ENCODE results near the gene GIMAP6. TPM values are rescaled to one million over a fixed set of nuclear protein-coding genes. Genes with fewer than 3 reads are reported as not detected.

The GIMAP6 gene
- total RNA-seq, 1 experiment from 2014 or later: not detected

DNA sequence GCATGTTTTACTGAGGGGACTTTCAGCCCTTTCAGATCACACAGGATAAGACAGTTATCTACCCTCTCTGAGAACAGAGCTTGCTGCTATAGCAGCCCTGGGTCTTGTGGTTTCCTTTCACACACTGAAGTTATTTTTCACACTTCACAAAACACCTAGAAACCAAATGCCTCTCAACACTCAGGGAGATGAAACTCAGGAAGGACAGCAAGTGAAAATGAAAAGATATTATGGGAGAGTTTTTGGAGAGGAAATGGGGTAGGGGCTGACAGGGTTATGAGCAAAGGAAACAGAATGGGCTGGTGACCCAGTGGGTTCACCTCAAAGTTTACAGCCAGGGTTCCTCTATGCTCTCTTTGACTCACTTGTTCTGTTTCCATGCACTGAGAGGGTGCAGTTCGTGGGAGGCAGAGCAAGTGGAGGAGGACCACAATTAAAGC is 36.3 kb upstream of the GIMAP6 start:
- H3K79me2 ChIP-seq (ENCODE audit: low read length): no peaks in the 10 kb centered on the region
- H3K27ac ChIP-seq (ENCODE audit: low read length): no peak overlapping the region
- no peak overlapping the region for H3K4me3 ChIP-seq (ENCODE audit: low read length)
- TF ChIP-seq EZH2phosphoT487 (IDR thresholded peaks at IDR 0.05; ENCODE audit: borderline replicate concordance, low read length): no peak
- TF ChIP-seq EZH2 (IDR thresholded peaks at IDR 0.05; ENCODE audit: low read length, unreplicated experiment): no peak
- TF ChIP-seq CTCF (conservative IDR thresholded peaks at IDR 0.05; ENCODE audit: low read depth, low read length): no peak
- no peaks in the 10 kb centered on the region for H3K9me3 ChIP-seq (ENCODE audit: low read length)
- H3K9ac ChIP-seq (ENCODE audit: low read length): no peak overlapping the region
- no peak for DNase-seq
- ATAC-seq: no peak
- ChIA-PET CTCF (no interaction called here), POLR2A (ENCODE audit: unreplicated experiment) (no interaction called here)
- no TSS peak for BruUV-seq (replicated peaks)
- intact Hi-C loops (cut with micrococcal nuclease): no loop called here
- peaks cover 17% of the 10 kb centered on the region; the same call in 1 of the 2 replicates for H3K27me3 ChIP-seq (ENCODE audit: low read length)
- H3K9me2 ChIP-seq (replicated peaks; ENCODE audit: low read length): no peaks in the 10 kb centered on the region
- no peaks in the 10 kb centered on the region for H3K36me3 ChIP-seq (ENCODE audit: low read depth, low read length)
- no peaks in the 10 kb centered on the region for H4K20me1 ChIP-seq (ENCODE audit: low read length)
- H2AFZ ChIP-seq (ENCODE audit: low read length): no peak overlapping the region
- H3F3A ChIP-seq (ENCODE audit: low read length, unreplicated experiment): no peaks in the 10 kb centered on the region
- H3K4me2 ChIP-seq (ENCODE audit: low read length): no peak overlapping the region
- no peaks in the 10 kb centered on the region for H3K4me1 ChIP-seq (ENCODE audit: insufficient read depth, low read length)

DNA sequence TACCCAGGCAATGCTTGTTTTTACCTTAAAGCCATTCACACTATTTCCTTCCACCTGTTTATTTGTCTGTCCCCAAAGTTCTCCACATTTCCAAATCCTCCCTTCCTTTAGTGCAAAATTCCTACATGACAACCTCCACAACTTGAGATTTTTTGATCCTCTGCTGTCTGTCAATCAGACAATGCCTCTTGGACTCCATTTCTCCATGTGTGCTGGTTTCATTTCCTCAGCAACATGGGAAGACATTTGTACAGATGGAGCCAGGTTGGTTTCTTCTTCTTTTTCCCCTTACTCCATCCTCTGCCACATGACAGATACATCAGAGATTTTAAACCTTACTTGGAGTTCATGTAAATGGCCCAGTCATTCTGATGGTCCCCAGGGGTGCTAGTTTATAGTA is 34.2 kb upstream of the GIMAP6 start:
- Histone ChIP-seq H3K4me2 (ENCODE audit: low read length) (no peak overlapping the region), H4K20me1 (ENCODE audit: low read length) (no peaks in the 10 kb centered on the region), H3K36me3 (ENCODE audit: low read depth, low read length) (no peaks in the 10 kb centered on the region), H3K4me1 (ENCODE audit: insufficient read depth, low read length) (no peaks in the 10 kb centered on the region), H3K27ac (ENCODE audit: low read length) (no peak overlapping the region), H3K4me3 (ENCODE audit: low read length) (no peak overlapping the region), H3K27me3 (ENCODE audit: low read length) (peaks cover 14% of the 10 kb centered on the region; the same call in 1 of the 2 replicates), H3K9me2 (replicated peaks; ENCODE audit: low read length) (no peaks in the 10 kb centered on the region), H2AFZ (ENCODE audit: low read length) (no peak overlapping the region), H3F3A (ENCODE audit: low read length, unreplicated experiment) (no peaks in the 10 kb centered on the region), H3K9ac (ENCODE audit: low read length) (no peak overlapping the region), H3K9me3 (ENCODE audit: low read length) (no peaks in the 10 kb centered on the region), H3K79me2 (ENCODE audit: low read length) (no peaks in the 10 kb centered on the region)
- ATAC-seq (no peak), DNase-seq (no peak)
- BruUV-seq (replicated peaks): no TSS peak
- ChIA-PET CTCF (no interaction called here), POLR2A (ENCODE audit: unreplicated experiment) (no interaction called here)
- intact Hi-C loops (cut with micrococcal nuclease): no loop called here
- TF ChIP-seq CTCF (conservative IDR thresholded peaks at IDR 0.05; ENCODE audit: low read depth, low read length): no peak
- no peak for TF ChIP-seq EZH2phosphoT487 (IDR thresholded peaks at IDR 0.05; ENCODE audit: borderline replicate concordance, low read length)
- no peak for TF ChIP-seq EZH2 (IDR thresholded peaks at IDR 0.05; ENCODE audit: low read length, unreplicated experiment)

DNA sequence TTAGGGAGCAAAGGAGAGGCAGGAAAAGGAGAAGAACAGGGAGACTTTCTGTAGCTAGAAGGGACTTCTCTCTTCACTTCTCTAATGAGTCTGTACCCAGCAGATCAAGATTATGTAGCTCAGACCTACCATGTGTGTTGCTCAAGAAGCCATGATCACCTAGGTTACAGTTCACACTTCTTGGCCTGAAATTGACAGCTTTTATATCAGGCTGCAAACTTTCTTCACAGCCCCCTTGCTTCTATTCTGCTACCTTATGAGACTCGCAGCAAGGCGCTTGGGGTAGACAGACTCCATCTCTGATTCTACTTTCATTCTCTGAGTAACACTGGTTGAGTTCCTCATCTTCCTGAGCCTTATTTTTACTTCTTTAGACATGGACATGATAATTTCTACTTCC is 33.7 kb upstream of the GIMAP6 start:
- H3K4me2 ChIP-seq (ENCODE audit: low read length): no peak overlapping the region
- DNase-seq (no peak), ATAC-seq (no peak)
- H4K20me1 ChIP-seq (ENCODE audit: low read length): no peaks in the 10 kb centered on the region
- no peak overlapping the region for H2AFZ ChIP-seq (ENCODE audit: low read length)
- H3K4me1 ChIP-seq (ENCODE audit: insufficient read depth, low read length): no peaks in the 10 kb centered on the region
- no peaks in the 10 kb centered on the region for H3K9me3 ChIP-seq (ENCODE audit: low read length)
- H3K36me3 ChIP-seq (ENCODE audit: low read depth, low read length): no peaks in the 10 kb centered on the region
- ChIA-PET CTCF (no interaction called here), POLR2A (ENCODE audit: unreplicated experiment) (no interaction called here)
- H3K9ac ChIP-seq (ENCODE audit: low read length): no peak overlapping the region
- BruUV-seq (replicated peaks): no TSS peak
- H3K9me2 ChIP-seq (replicated peaks; ENCODE audit: low read length): no peaks in the 10 kb centered on the region
- TF ChIP-seq CTCF (conservative IDR thresholded peaks at IDR 0.05; ENCODE audit: low read depth, low read length) (no peak), EZH2 (IDR thresholded peaks at IDR 0.05; ENCODE audit: low read length, unreplicated experiment) (no peak)
- H3K27ac ChIP-seq (ENCODE audit: low read length): no peak overlapping the region
- H3K27me3 ChIP-seq (ENCODE audit: low read length): peaks cover 9% of the 10 kb centered on the region; the same call in 1 of the 2 replicates
- no peaks in the 10 kb centered on the region for H3K79me2 ChIP-seq (ENCODE audit: low read length)
- intact Hi-C loops (cut with micrococcal nuclease): no loop called here
- no peak overlapping the region for H3K4me3 ChIP-seq (ENCODE audit: low read length)
- no peaks in the 10 kb centered on the region for H3F3A ChIP-seq (ENCODE audit: low read length, unreplicated experiment)
